GM08714 (cell line): ENCODE measurements around the gene TBKBP1.

Experiments
- H3K4me3 ChIP-seq: fragments of 200-500 bp; sonication (Bioruptor generic); 2 replicates; pipeline ENCODE4 v1.5.1; 2014; ENCODE audit warnings: mild to moderate bottlenecking, low read length, inconsistent platforms
- ZNF274 ChIP-seq: IDR thresholded peaks from 2 replicates; pipeline ENCODE4 v1.6.1; 2012; ENCODE audit warnings: mild to moderate bottlenecking, low read depth, low read length

Gene TBKBP1

GRCh38 chr17:47711366-47712099 is 17.6 kb downstream of the TBKBP1 start:
- no peak overlapping the region for H3K4me3 ChIP-seq
- TF ChIP-seq ZNF274: no peak

GRCh38 chr17:47712330-47713023 is 18.5 kb downstream of the TBKBP1 start:
- no peak for TF ChIP-seq ZNF274
- H3K4me3 ChIP-seq: no peak overlapping the region

GRCh38 chr17:47713980-47714700 is 20.2 kb downstream of the TBKBP1 start:
- TF ChIP-seq ZNF274: no peak
- H3K4me3 ChIP-seq: no peak overlapping the region

GRCh38 chr17:47714773-47715396 is 20.9 kb downstream of the TBKBP1 start:
- H3K4me3 ChIP-seq: no peak overlapping the region
- TF ChIP-seq ZNF274: no peak

GRCh38 chr17:47715669-47716325 is 21.8 kb downstream of the TBKBP1 start:
- H3K4me3 ChIP-seq: no peak overlapping the region
- TF ChIP-seq ZNF274: no peak

GRCh38 chr17:47716375-47716774 is 22.4 kb downstream of the TBKBP1 start:
- TF ChIP-seq ZNF274: no peak
- no peak overlapping the region for H3K4me3 ChIP-seq

GRCh38 chr17:47717261-47717697 is 23.3 kb downstream of the TBKBP1 start:
- TF ChIP-seq ZNF274: no peak
- H3K4me3 ChIP-seq: no peak overlapping the region

- TF ChIP-seq ZNF274: no peak
Measured at GRCh38 chr17:47717979-47718621, 24.1 kb downstream of the TBKBP1 start.

GRCh38 chr17:47718634-47719405 is 24.9 kb downstream of the TBKBP1 start:
- H3K4me3 ChIP-seq: no peak overlapping the region
- TF ChIP-seq ZNF274: no peak

More at GRCh38 chr17:47717979-47718621, 24.1 kb downstream of the TBKBP1 start:
- no peak overlapping the region for H3K4me3 ChIP-seq

- no peak for TF ChIP-seq ZNF274
Measured at GRCh38 chr17:47719411-47720152, 25.6 kb downstream of the TBKBP1 start.

GRCh38 chr17:47720196-47720595 is 26.2 kb downstream of the TBKBP1 start:
- H3K4me3 ChIP-seq: no peak overlapping the region
- TF ChIP-seq ZNF274: no peak

More at GRCh38 chr17:47719411-47720152, 25.6 kb downstream of the TBKBP1 start:
- no peak overlapping the region for H3K4me3 ChIP-seq
